Measurements from ENCODE around the gene POLR3A.

The POLR3A gene

GRCh38 chr10:77941790-77942189, 87.5 kb downstream of the POLR3A start:
- no peak for DNase-seq

GRCh38 chr10:77940627-77941026, 88.7 kb downstream of the POLR3A start:
- DNase-seq = no peak

GRCh38 chr10:77940225-77940624, 89.1 kb downstream of the POLR3A start:
- DNase-seq = no peak

GRCh38 chr10:77939561-77940001, 89.7 kb downstream of the POLR3A start:
- no peak for DNase-seq

DNA sequence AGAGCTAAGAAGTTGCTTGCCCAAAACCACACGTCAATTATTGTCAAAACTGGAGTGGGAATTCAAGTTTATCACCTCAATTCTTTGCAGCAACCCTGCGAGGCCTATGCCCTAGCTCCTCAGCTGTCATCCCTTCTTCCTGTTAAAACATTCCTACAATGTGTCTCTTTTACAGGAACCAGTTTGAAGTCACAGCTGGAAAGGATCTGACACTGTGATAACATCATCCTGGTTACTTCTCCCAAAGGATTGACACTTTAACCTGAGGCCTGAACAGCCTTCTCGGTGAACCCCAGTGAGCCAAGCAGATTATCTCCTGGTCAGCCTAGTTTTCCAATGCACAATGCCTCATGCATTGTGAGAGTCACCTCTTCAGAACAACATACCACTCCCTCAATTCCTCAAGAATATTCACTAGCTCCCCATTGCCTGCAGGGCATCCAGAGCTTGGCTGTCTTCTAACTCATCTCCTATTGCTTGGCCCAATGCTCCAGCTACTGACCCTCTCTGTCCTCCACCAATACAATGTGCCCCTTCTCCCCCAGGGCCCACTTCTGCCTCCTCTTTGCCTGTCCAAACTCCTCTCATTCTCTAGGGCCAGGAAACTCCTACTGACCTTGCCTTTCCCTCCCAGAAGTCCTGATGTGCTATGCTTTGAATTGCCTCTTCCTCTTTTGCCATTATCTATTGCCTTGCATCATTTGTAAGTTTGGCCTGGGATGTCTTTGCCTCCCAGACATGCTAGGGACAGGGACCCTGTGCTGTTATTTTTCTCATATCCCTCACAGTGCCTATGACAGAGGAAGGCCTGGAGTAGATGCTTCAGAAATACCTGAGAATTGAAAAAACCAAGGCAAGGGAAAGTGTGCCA, 92.4 kb downstream of the POLR3A start:
- no peak for DNase-seq

DNA sequence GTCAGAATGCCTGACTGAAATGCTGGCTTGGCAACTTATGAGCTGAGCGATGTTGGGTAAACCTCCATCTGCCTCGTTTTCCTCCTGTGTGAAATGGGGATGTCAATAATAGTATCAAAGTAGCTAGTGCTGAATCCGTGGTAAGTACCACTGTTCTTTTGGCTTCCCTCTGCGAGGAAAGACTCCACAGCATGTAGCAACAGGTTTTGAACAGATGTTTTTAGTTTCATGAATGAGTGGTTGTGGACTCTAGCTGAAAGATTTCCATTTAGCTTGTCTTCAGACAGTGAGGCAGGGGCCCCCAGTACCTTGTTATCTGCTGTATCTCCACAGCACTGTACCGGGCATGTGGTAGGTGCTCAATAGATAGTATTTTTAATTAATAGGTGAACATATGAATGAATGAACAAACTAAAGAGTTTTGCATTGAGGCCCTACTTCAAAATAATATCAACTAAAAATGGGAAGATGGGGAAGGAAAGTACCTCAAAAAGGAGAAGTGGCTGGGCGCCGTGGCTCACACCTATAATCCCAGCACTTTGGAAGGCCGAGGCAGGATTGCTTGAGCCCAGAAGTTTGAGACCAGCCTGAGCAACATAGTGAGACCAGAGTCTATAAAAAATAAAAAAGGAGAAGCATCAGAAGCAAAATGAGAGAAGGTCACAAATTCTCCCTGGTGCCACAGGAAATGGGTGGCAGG, 97.1 kb downstream of the POLR3A start:
- no peak for DNase-seq

- DNase-seq = peak; percentile 31
These were observed 101.7 kb downstream of the POLR3A start for GRCh38 chr10:77927402-77928246.

GRCh38 chr10:77926566-77927401, 102.5 kb downstream of the POLR3A start, which contains the start of gene DLG5:
Gene DLG5, minus strand, starts transcription at chr10:77926755. Its CDS starts 235 bp downstream, at chr10:77926520.
- peak; percentile 73 for DNase-seq

- DNase-seq = peak; percentile 74
These were observed 103.3 kb downstream of the POLR3A start for GRCh38 chr10:77925795-77926565.

DNA sequence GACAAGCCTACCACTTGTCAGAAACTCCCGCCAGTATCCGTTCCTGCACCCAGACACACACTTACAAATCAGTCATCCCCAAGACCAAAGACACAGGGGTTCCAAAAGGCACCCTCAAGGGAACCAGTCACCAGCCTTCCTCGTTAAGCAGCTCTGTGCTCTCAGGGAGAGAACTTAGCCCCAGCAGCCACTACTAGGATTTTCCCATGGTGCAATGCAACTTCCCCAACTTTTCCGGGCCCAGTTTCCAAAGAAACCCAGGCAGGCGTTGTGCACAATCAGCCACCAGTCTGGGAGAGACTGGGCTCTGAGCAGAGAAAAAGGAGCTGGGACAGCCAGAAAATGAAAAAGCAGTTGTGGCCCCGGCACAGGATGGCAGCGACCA, 103.9 kb downstream of the POLR3A start:
- peak; percentile 41 for DNase-seq

- no peak for DNase-seq
These were observed 106.6 kb downstream of the POLR3A start for GRCh38 chr10:77922566-77923179.

- no peak for DNase-seq
These were observed 107.3 kb downstream of the POLR3A start for GRCh38 chr10:77922055-77922454.

DNA sequence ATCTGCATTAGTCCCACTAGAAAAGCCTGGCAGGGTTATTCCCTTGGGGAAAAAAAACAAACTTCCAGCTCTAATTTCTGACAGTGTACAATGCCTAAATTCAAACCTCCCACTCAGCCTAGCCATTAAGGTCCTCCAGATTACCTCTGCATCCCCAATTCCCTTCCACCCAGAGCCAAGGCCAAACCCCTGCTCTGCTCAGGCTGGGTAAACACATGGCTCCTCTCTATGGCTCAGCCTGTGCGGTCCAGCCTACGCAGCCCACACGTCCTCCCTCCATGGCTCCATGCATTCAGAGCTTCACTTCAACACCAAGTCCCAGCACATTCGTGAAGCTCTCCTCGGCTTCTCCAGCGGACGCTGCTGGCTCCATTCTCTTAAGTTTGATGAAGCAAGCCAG, 107.9 kb downstream of the POLR3A start:
- no peak for DNase-seq

- no peak for DNase-seq
These were observed 108.8 kb downstream of the POLR3A start for GRCh38 chr10:77920495-77920894.

DNA sequence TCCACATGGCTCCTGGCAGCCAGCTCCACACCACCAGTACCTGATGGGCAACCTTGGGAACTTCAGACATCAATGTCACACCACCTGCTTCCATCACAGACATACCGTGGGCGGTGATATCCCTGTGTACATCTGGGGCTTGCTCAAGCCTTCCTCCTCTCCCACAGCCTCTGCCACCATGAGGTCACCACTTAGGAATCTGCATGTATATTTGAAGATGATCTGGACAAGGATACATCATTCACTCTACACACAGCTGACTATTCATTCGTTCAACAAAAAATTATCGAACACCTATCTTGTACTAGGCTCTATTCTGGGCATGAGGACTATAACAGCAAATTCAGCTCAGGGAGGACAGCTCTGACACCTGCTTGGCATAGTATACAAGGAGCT, 109.6 kb downstream of the POLR3A start:
- peak; percentile 55 for DNase-seq

Measured in DMS53 (cell line).